GDM1 (cell line): ENCODE measurements around the gene ZDHHC7.
A peak's percentile ranks its signal among the peaks of the same experiment; 100 is the strongest.
"Not testable (repeated sequence)": the region's sequence is repeated elsewhere in the genome, so short reads cannot be mapped to it uniquely, and the experiment has no call there.

Experiments used
- DNase-seq: peaks from one replicate; lab custom pipeline; 2025; lab: John Stamatoyannopoulos, UW

The ZDHHC7 gene

GRCh38 chr16:85010931-85011845, at the start of gene ZDHHC7:
ZDHHC7 (minus strand) TSS chr16:85011535; CDS start chr16:84990618, 20,917 bp downstream.
- peak; percentile 64 for DNase-seq

- no peak for DNase-seq
These were observed 47.6 kb upstream of the ZDHHC7 start for GRCh38 chr16:85058909-85059308.

- no peak for DNase-seq
These were observed 46.6 kb upstream of the ZDHHC7 start for GRCh38 chr16:85057948-85058347.

- no peak for DNase-seq
These were observed 46.0 kb upstream of the ZDHHC7 start for GRCh38 chr16:85057212-85057889.

- DNase-seq = no peak
These were observed 44.9 kb upstream of the ZDHHC7 start for GRCh38 chr16:85056211-85056748.

GRCh38 chr16:85055493-85056210, 44.3 kb upstream of the ZDHHC7 start:
- DNase-seq = peak; percentile 62

- DNase-seq = no peak
These were observed 43.7 kb upstream of the ZDHHC7 start for GRCh38 chr16:85054948-85055492.

GRCh38 chr16:85054321-85054720, 43.0 kb upstream of the ZDHHC7 start:
- not testable (repeated sequence) for DNase-seq

GRCh38 chr16:85052536-85052935, 41.2 kb upstream of the ZDHHC7 start:
- DNase-seq = no peak

GRCh38 chr16:85051683-85052082, 40.3 kb upstream of the ZDHHC7 start:
- no peak for DNase-seq

- no peak for DNase-seq
These were observed 39.8 kb upstream of the ZDHHC7 start for GRCh38 chr16:85051067-85051581.

GRCh38 chr16:85049706-85050305, 38.5 kb upstream of the ZDHHC7 start:
- DNase-seq = no peak

GRCh38 chr16:85048921-85049562, 37.7 kb upstream of the ZDHHC7 start:
- no peak for DNase-seq

GRCh38 chr16:85047867-85048455, 36.6 kb upstream of the ZDHHC7 start:
- peak; percentile 41 for DNase-seq

GRCh38 chr16:85046931-85047866, 35.9 kb upstream of the ZDHHC7 start:
- DNase-seq = no peak

GRCh38 chr16:85046472-85046916, 35.2 kb upstream of the ZDHHC7 start:
- no peak for DNase-seq

GRCh38 chr16:85045641-85046471, 34.5 kb upstream of the ZDHHC7 start:
- no peak for DNase-seq

GRCh38 chr16:85045077-85045476, 33.7 kb upstream of the ZDHHC7 start:
- no peak for DNase-seq
